ENCODE data around the gene CENPU.
A peak's percentile ranks its signal among the peaks of the same experiment; 100 is the strongest.
"Not testable (repeated sequence)": the region's sequence is repeated elsewhere in the genome, so short reads cannot be mapped to it uniquely, and the experiment has no call there.

Gene CENPU

GRCh38 chr4:184660978-184661377, 72.9 kb downstream of the CENPU start:
- no peak for DNase-seq

GRCh38 chr4:184657820-184658219, 76.1 kb downstream of the CENPU start:
- not testable (repeated sequence) for DNase-seq

- DNase-seq: no peak
These were observed 76.8 kb downstream of the CENPU start for GRCh38 chr4:184657144-184657543.

- DNase-seq: no peak
These were observed 77.7 kb downstream of the CENPU start for GRCh38 chr4:184655889-184656869.

GRCh38 chr4:184653650-184654049, 80.2 kb downstream of the CENPU start:
- no peak for DNase-seq

- not testable (repeated sequence) for DNase-seq
These were observed 81.2 kb downstream of the CENPU start for GRCh38 chr4:184652681-184653080.

GRCh38 chr4:184651899-184652298, 82.0 kb downstream of the CENPU start:
- no peak for DNase-seq

- DNase-seq: peak; percentile 64
These were observed 83.7 kb downstream of the CENPU start for GRCh38 chr4:184649971-184650855.

- peak; percentile 99 for DNase-seq
These were observed 84.6 kb downstream of the CENPU start, which contains the start of the genes CASP3 and PRIMPOL for GRCh38 chr4:184649026-184649970. CASP3 (minus strand) TSS chr4:184649447; CDS start chr4:184638453, 10,994 bp downstream. PRIMPOL (plus strand) TSS chr4:184649738; CDS start chr4:184657141, 7,403 bp downstream.

- DNase-seq: peak; percentile 60
These were observed 85.4 kb downstream of the CENPU start for GRCh38 chr4:184648313-184649025.

GRCh38 chr4:184648054-184648312, 85.9 kb downstream of the CENPU start:
- DNase-seq: no peak

GRCh38 chr4:184647266-184648053, 86.4 kb downstream of the CENPU start:
- DNase-seq: no peak

- DNase-seq: no peak
These were observed 87.8 kb downstream of the CENPU start for GRCh38 chr4:184645904-184646610.

GRCh38 chr4:184644553-184645307, 89.2 kb downstream of the CENPU start:
- DNase-seq: no peak

Data from NCI-H82 (cell line).